ENCODE results near the gene DHRS7C.

- no peak for TF ChIP-seq POLR2A (IDR thresholded peaks at IDR 0.05)
- no peak for TF ChIP-seq CTCF (IDR thresholded peaks at IDR 0.05)
These were observed 34.3 kb upstream of the DHRS7C start, which contains the start of gene GLP2R for GRCh38 chr17:9825641-9826150.

Data from prostate gland (tissue), 2 donors.